IMR-90 (cell line): Measurements from ENCODE around the gene KCNF1. TPM values are rescaled to one million over a fixed set of nuclear protein-coding genes. Genes with fewer than 3 reads are reported as not detected.

ENCODE experiments used
- ATAC-seq: fragments of 200-7000 bp; cut with Tn5 transposase; 2 replicates; pipeline ENCODE4 v1.9.1; 2020; ENCODE audit warnings: low read depth, mild to moderate bottlenecking, moderate library complexity
- BruUV-seq: library from RNA; stranded (reverse); fragments of 400-500 nt; replicated peaks from 2 replicates; lab custom pipeline; 2021; lab: Mats Ljungman, UMichigan
- CTCF ChIA-PET: fragments of 300-600 bp; formaldehyde crosslinking; extraction: SDS; loops from one replicate; lab custom pipeline; 2021; ENCODE audit warnings: antibody characterized with exemption; lab: Yijun Ruan, JAX
- POLR2A ChIA-PET: fragments of 300-600 bp; sonication (Branson Sonifier 250); formaldehyde crosslinking; loops from one replicate; lab custom pipeline; 2022; ENCODE audit warnings: antibody characterized with exemption; ENCODE audit not compliant: unreplicated experiment; lab: Charles Lee
- DNase-seq: peaks from one replicate; pipeline ENCODE4 v3.0.0; 2013
- H2AFZ ChIP-seq: replicated peaks from 2 replicates; pipeline ENCODE3; 2013; ENCODE audit warnings: low read length, mild to moderate bottlenecking; ENCODE audit not compliant: poor library complexity
- H2AK5ac ChIP-seq: 2 replicates; pipeline ENCODE4 v1.6.1; 2013; ENCODE audit warnings: low read depth, low read length, inconsistent platforms
- H2AK9ac ChIP-seq: replicated peaks from 2 replicates; pipeline ENCODE3; 2013; ENCODE audit warnings: mild to moderate bottlenecking, low read depth, low read length, moderate library complexity; ENCODE audit not compliant: poor library complexity
- H2BK120ac ChIP-seq: 2 replicates; pipeline ENCODE4 v1.6.1; 2013; ENCODE audit warnings: low read depth, low read length, inconsistent platforms
- H2BK15ac ChIP-seq: 3 replicates; pipeline ENCODE4 v1.6.1; 2013; ENCODE audit warnings: low read depth, low read length, inconsistent platforms
- H2BK20ac ChIP-seq: 2 replicates; pipeline ENCODE4 v1.6.1; 2013; ENCODE audit warnings: low read depth, mild to moderate bottlenecking, inconsistent platforms, low read length, moderate library complexity
- H2BK5ac ChIP-seq: 2 replicates; pipeline ENCODE4 v1.6.1; 2013; ENCODE audit warnings: mild to moderate bottlenecking, low read depth, low read length, inconsistent platforms; ENCODE audit not compliant: poor library complexity, severe bottlenecking
- H3K14ac ChIP-seq: replicated peaks from 2 replicates; pipeline ENCODE4 v1.6.1; 2013; ENCODE audit warnings: low read depth, low read length, inconsistent platforms
- H3K18ac ChIP-seq: 2 replicates; pipeline ENCODE4 v1.6.1; 2013; ENCODE audit warnings: low read depth, low read length, control low read depth
- H3K23ac ChIP-seq: 2 replicates; pipeline ENCODE4 v1.6.1; 2013; ENCODE audit warnings: low read depth, low read length, inconsistent platforms
- H3K27ac ChIP-seq: 2 replicates; pipeline ENCODE4 v1.5.1; 2013; ENCODE audit warnings: mild to moderate bottlenecking, control low read depth, low read length; ENCODE audit not compliant: insufficient read depth
- H3K27me3 ChIP-seq: 2 replicates; pipeline ENCODE4 v1.6.1; 2013; ENCODE audit warnings: low read length; ENCODE audit not compliant: control insufficient read depth, insufficient read depth
- H3K36me3 ChIP-seq: 2 replicates; pipeline ENCODE4 v1.6.1; 2013; ENCODE audit warnings: low read length, mixed read lengths; ENCODE audit not compliant: control insufficient read depth, insufficient read depth
- H3K4ac ChIP-seq: 2 replicates; pipeline ENCODE4 v1.6.1; 2013; ENCODE audit warnings: low read depth, low read length, inconsistent platforms
- H3K4me1 ChIP-seq: 2 replicates; pipeline ENCODE4 v1.6.1; 2013; ENCODE audit warnings: low read length, mixed read lengths; ENCODE audit not compliant: control insufficient read depth, insufficient read depth
- H3K4me2 ChIP-seq: 2 replicates; pipeline ENCODE4 v1.6.1; 2013; ENCODE audit warnings: low read depth, mild to moderate bottlenecking, control low read depth, low read length, moderate library complexity
- H3K4me3 ChIP-seq: 2 replicates; pipeline ENCODE4 v1.5.1; 2013; ENCODE audit warnings: low read depth, mild to moderate bottlenecking, control low read depth, low read length, moderate library complexity; ENCODE audit not compliant: insufficient read depth
- H3K56ac ChIP-seq: 2 replicates; pipeline ENCODE4 v1.6.1; 2013; ENCODE audit warnings: low read length, inconsistent platforms; ENCODE audit not compliant: insufficient read depth; ENCODE audit errors: extremely low read depth
- H3K79me1 ChIP-seq, 2 experiments: 2 replicates each; pipeline ENCODE4 v1.6.1; 2013; ENCODE audit warnings: low read length in 2 of 2, inconsistent platforms in 1 of 2, low read depth in 1 of 2
- H3K9ac ChIP-seq: 2 replicates; pipeline ENCODE4 v1.6.1; 2013; ENCODE audit warnings: low read depth, low read length, control low read depth
- H3K9me1 ChIP-seq: 2 replicates; pipeline ENCODE4 v1.6.1; 2013; ENCODE audit warnings: low read length, inconsistent platforms; ENCODE audit not compliant: insufficient read depth
- H3K9me3 ChIP-seq: 2 replicates; pipeline ENCODE4 v1.6.1; 2013; ENCODE audit warnings: low read length; ENCODE audit not compliant: control insufficient read depth, insufficient read depth
- H4K20me1 ChIP-seq: 2 replicates; pipeline ENCODE4 v1.6.1; 2013; ENCODE audit warnings: low read length, inconsistent platforms; ENCODE audit not compliant: insufficient read depth
- H4K5ac ChIP-seq: 2 replicates; pipeline ENCODE4 v1.6.1; 2013; ENCODE audit warnings: mild to moderate bottlenecking, low read depth, low read length, control low read depth
- H4K8ac ChIP-seq, 2 experiments: 2 replicates each; pipeline ENCODE4 v1.6.1; 2013; ENCODE audit warnings: low read depth in 2 of 2, low read length in 2 of 2, control low read depth in 1 of 2, inconsistent platforms in 1 of 2
- H4K91ac ChIP-seq: 2 replicates; pipeline ENCODE4 v1.6.1; 2013; ENCODE audit warnings: low read depth, low read length, inconsistent platforms; ENCODE audit not compliant: insufficient read depth
- BHLHE40 ChIP-seq: fragments of 150-350 bp; IDR thresholded peaks from 2 replicates; pipeline ENCODE4 v1.6.1; 2016; ENCODE audit warnings: mild to moderate bottlenecking, low read depth, low read length
- CEBPB ChIP-seq: IDR thresholded peaks from 2 replicates; pipeline ENCODE4 v1.6.1; 2012; ENCODE audit warnings: low read depth, low read length, improper control_type of control experiment
- CHD1 ChIP-seq: IDR thresholded peaks from 2 replicates; pipeline ENCODE4 v1.6.1; 2012; ENCODE audit warnings: low read depth, low read length, improper control_type of control experiment
- CTCF ChIP-seq: conservative IDR thresholded peaks from 2 replicates; pipeline ENCODE4 v1.5.1; 2012; ENCODE audit warnings: mild to moderate bottlenecking, low read depth, low read length, improper control_type of control experiment
- ELK1 ChIP-seq: fragments of 150-350 bp; IDR thresholded peaks from 2 replicates; pipeline ENCODE4 v1.6.1; 2016; ENCODE audit warnings: low read depth, mild to moderate bottlenecking, low read length, moderate library complexity, borderline replicate concordance
- MAZ ChIP-seq: IDR thresholded peaks from 2 replicates; pipeline ENCODE4 v1.6.1; 2012; ENCODE audit warnings: low read depth, mild to moderate bottlenecking, low read length, improper control_type of control experiment, moderate library complexity, borderline replicate concordance
- MXI1 ChIP-seq: IDR thresholded peaks from 2 replicates; pipeline ENCODE4 v1.6.1; 2012; ENCODE audit warnings: low read depth, mild to moderate bottlenecking, low read length, moderate library complexity, borderline replicate concordance
- NFE2L2 ChIP-seq: fragments of 150-350 bp; IDR thresholded peaks from 2 replicates; pipeline ENCODE4 v1.6.1; 2016; ENCODE audit warnings: low read depth, mild to moderate bottlenecking, low read length
- POLR2A ChIP-seq: IDR thresholded peaks from 2 replicates; pipeline ENCODE4 v1.6.1; 2012; ENCODE audit warnings: mild to moderate bottlenecking, low read depth, low read length
- RAD21 ChIP-seq: IDR thresholded peaks from 2 replicates; pipeline ENCODE4 v1.6.1; 2012; ENCODE audit warnings: low read length, improper control_type of control experiment
- RCOR1 ChIP-seq: IDR thresholded peaks from 2 replicates; pipeline ENCODE4 v1.6.1; 2012; ENCODE audit warnings: mild to moderate bottlenecking, low read length, improper control_type of control experiment; ENCODE audit not compliant: insufficient replicate concordance
- SMC3 ChIP-seq: fragments of 150-350 bp; IDR thresholded peaks from 2 replicates; pipeline ENCODE4 v1.6.1; 2016; ENCODE audit warnings: low read depth, mild to moderate bottlenecking, antibody characterized with exemption, low read length, moderate library complexity
- USF2 ChIP-seq: fragments of 150-350 bp; IDR thresholded peaks from 2 replicates; pipeline ENCODE4 v1.6.1; 2017; ENCODE audit warnings: mild to moderate bottlenecking, antibody characterized with exemption, low read length, low read depth
- WGBS, 2 experiments: methylation state at CpG; one replicate each; pipeline versions ENCODE4 v1.1.5 to v1.1.7; 2013; ENCODE audit warnings: missing lambda C conversion rate in 2 of 2; ENCODE audit not compliant: insufficient read length in 1 of 2; ENCODE audit errors: extremely low coverage in 2 of 2; 5-methylcytosine and 5-hydroxymethylcytosine counted together
- dilution Hi-C: fragments of 300-500 bp; cut with HindIII; formaldehyde crosslinking; loops from one replicate; pipeline ENCODE4 v1.14.3; 2018; ENCODE audit warnings: low sequenced_read_pairs; ENCODE audit not compliant: unreplicated experiment
- in situ Hi-C: fragments of 300-500 bp; cut with MboI; formaldehyde crosslinking; loops from 3 replicates; pipeline ENCODE4 v1.14.3; 2019; ENCODE audit warnings: low sequenced_read_pairs, inconsistent platforms, mixed read lengths
- intact Hi-C: fragments of 100-400 bp; cut with micrococcal nuclease; formaldehyde crosslinking; loops from 2 replicates; pipeline ENCODE4 v1.10.0; 2022
- polyA plus RNA-seq, 3 experiments: library from polyadenylated mRNA; depleted of rRNA; stranded (reverse); fragments of >200 nt; gene quantifications; 2 replicates each; pipeline ENCODE4 v1.2.3, GENCODE V29; 2012; ENCODE audit warnings: low replicate concordance in 1 of 3
- total RNA-seq: library from RNA; depleted of rRNA; stranded (reverse); fragments of >200 nt; gene quantifications from 2 replicates; pipeline ENCODE4 v1.2.3, GENCODE V29; 2012

KCNF1 gene
- total and polyA plus RNA-seq, 2 of the 4 experiments (the other 2 are of a cell fraction), result 0.54 to 1.4 TPM

GRCh38 chr2:10905862-10906143 lies 5.9 kb upstream of the KCNF1 start (continued):
- TF ChIP-seq CEBPB (no peak), MAZ (no peak)

GRCh38 chr2:10906926-10907625 lies 4.7 kb upstream of the KCNF1 start:
- CTCF ChIA-PET, result no interaction called here
- TF ChIP-seq RCOR1, result no peak
- TF ChIP-seq RAD21, result no peak
- no peak for TF ChIP-seq MAZ
- TF ChIP-seq USF2, result no peak
- TF ChIP-seq CEBPB, result no peak
- no peak for TF ChIP-seq POLR2A
- no peak for TF ChIP-seq MXI1
- TF ChIP-seq ELK1, result no peak
- no peak for TF ChIP-seq CHD1
- no peak for TF ChIP-seq NFE2L2
- TF ChIP-seq CTCF, result no peak
- no peak for TF ChIP-seq BHLHE40
- no peak for TF ChIP-seq SMC3

More at GRCh38 chr2:10906926-10907625, 4.7 kb upstream of the KCNF1 start:
- Histone ChIP-seq H3K9me3 (peaks cover 6% of the 10 kb centered on the region; the same call in 1 of the 2 replicates), H2BK15ac (no peak overlapping the region), H2AK9ac (peak overlapping the region; percentile 61), H2BK120ac (no peak overlapping the region), H3K27ac (no peak overlapping the region), H3K18ac (no peak overlapping the region), H4K91ac (no peak overlapping the region), H3K4me1 (no peaks in the 10 kb centered on the region), H4K8ac (no peak overlapping the region), H4K5ac (no peak overlapping the region), H3K4me3 (no peak overlapping the region), H4K20me1 (no peaks in the 10 kb centered on the region), H2AK5ac (no peak overlapping the region), H3K4me2 (no peak overlapping the region), H2AFZ (peak overlapping the region; percentile 33), H2BK5ac (no peak overlapping the region), H3K79me1 (no peaks in the 10 kb centered on the region), H3K23ac (no peak overlapping the region), H3K9ac (no peak overlapping the region), H3K36me3 (no peaks in the 10 kb centered on the region), H3K14ac (no peak overlapping the region), H3K4ac (no peak overlapping the region), H3K56ac (no peak overlapping the region; the same call in 1 of the 2 replicates), H3K27me3 (no peaks in the 10 kb centered on the region), H3K9me1 (no peaks in the 10 kb centered on the region), H2BK20ac (no peak overlapping the region)
- DNase-seq, result no peak
- in situ Hi-C loops, result no loop called here
- no peak for ATAC-seq
- no TSS peak for BruUV-seq
- 65% methylated on average over 4 of the region's 14 CpGs; no CpG with 5 or more reads in 1 of the 2 experiments for WGBS, 2 experiments
- POLR2A ChIA-PET, result interaction anchor here (0.5 kb wide), 1 partner anchor 36 kb away, joined by 4 read pairs; no protein-coding TSS in a partner anchor
- intact Hi-C loops, result no loop called here
- dilution Hi-C loops, result no loop called here
